K562 (cell line): Measurements from ENCODE around the gene PRICKLE4. TPM values are rescaled to one million over a fixed set of nuclear protein-coding genes. Genes with fewer than 3 reads are reported as not detected.

ENCODE experiments used
- CC2D1A ChIP-seq: fragments of 450-650 bp; IDR thresholded peaks from 2 replicates; pipeline ENCODE4 v1.6.1; 2017; ENCODE audit warnings: mild to moderate bottlenecking
- CCNT2 ChIP-seq: IDR thresholded peaks from 2 replicates; pipeline ENCODE4 v1.6.1; 2011; ENCODE audit warnings: borderline replicate concordance, low read depth, mild to moderate bottlenecking, moderate library complexity, mixed read lengths, low read length; ENCODE audit not compliant: insufficient read length; ENCODE audit errors: extremely low read depth
- CEBPG ChIP-seq, 3 experiments: fragments of 200-800 bp in 1 of 3; sonication (Bioruptor generic) in 1 of 3; sonication (generic) in 1 of 3; formaldehyde crosslinking in 1 of 3; IDR thresholded peaks in 2 of 3; conservative IDR thresholded peaks in 1 of 3; 2 replicates each; pipeline versions ENCODE4 v1.6.1 to v1.8.0; 2016 to 2022; ENCODE audit warnings: missing compliant biosample characterization in 2 of 3, missing genetic modification characterization in 2 of 3, mild to moderate bottlenecking in 1 of 3, missing genetic modification reagents in 1 of 3
- CEBPZ ChIP-seq: fragments of 150-350 bp; IDR thresholded peaks from 2 replicates; pipeline ENCODE4 v1.6.1; 2014; ENCODE audit warnings: low read depth, mild to moderate bottlenecking, low read length, borderline replicate concordance
- FIP1L1 ChIP-seq: fragments of 200-400 bp; formaldehyde crosslinking; IDR thresholded peaks from 2 replicates; pipeline ENCODE4 v1.6.1; 2018; ENCODE audit warnings: mild to moderate bottlenecking, low read depth, low read length; ENCODE audit not compliant: poor library complexity, severe bottlenecking
- FOXP4 ChIP-seq: sonication (generic); formaldehyde crosslinking; IDR thresholded peaks from 2 replicates; pipeline ENCODE4 v1.8.0; 2022; ENCODE audit warnings: mild to moderate bottlenecking, missing genetic modification reagents, borderline replicate concordance
- FUS ChIP-seq: fragments of 200-400 bp; formaldehyde crosslinking; optimal IDR thresholded peaks from 2 replicates; pipeline ENCODE3; 2017; ENCODE audit warnings: low read depth, low read length
- GTF2B ChIP-seq: IDR thresholded peaks from 2 replicates; pipeline ENCODE4 v1.6.1; 2011; ENCODE audit not compliant: insufficient read length; ENCODE audit errors: extremely low read depth
- HNRNPH1 ChIP-seq: fragments of 200-400 bp; formaldehyde crosslinking; optimal IDR thresholded peaks from 2 replicates; pipeline ENCODE3; 2017; ENCODE audit warnings: low read depth, mild to moderate bottlenecking, low read length, moderate library complexity
- KHSRP ChIP-seq: fragments of 450-650 bp; IDR thresholded peaks from 2 replicates; pipeline ENCODE4 v1.6.1; 2017
- ZBTB7A ChIP-seq: IDR thresholded peaks from 2 replicates; pipeline ENCODE4 v1.6.1; 2011; ENCODE audit warnings: low read depth, mild to moderate bottlenecking, low read length, moderate library complexity, borderline replicate concordance; ENCODE audit not compliant: control insufficient read depth
- ZNF224 ChIP-seq: sonication (generic); formaldehyde crosslinking; IDR thresholded peaks from 2 replicates; pipeline ENCODE4 v1.8.0; 2022; ENCODE audit warnings: mild to moderate bottlenecking, missing genetic modification reagents
- ZNF592 ChIP-seq: fragments of 450-650 bp; IDR thresholded peaks from 2 replicates; pipeline ENCODE4 v1.6.1; 2017; ENCODE audit warnings: antibody characterized with exemption, mild to moderate bottlenecking
- polyA plus RNA-seq, 8 experiments: library from polyadenylated mRNA; depleted of rRNA in 4 of 8; stranded (reverse) in 5 of 8; unstranded in 3 of 8; fragments of >200 nt; fragmentation: Nextera tagmentation in 2 of 8; fragmentation: Illumina TruSeq in 1 of 8; extraction: Ambion mirVana in 2 of 8; extraction: Trizol in 1 of 8; gene quantifications; 2 replicates each; pipeline versions ENCODE4 v1.2.1 to v1.2.3, GENCODE V29; 2011 to 2014; ENCODE audit warnings: inconsistent platforms in 1 of 8, missing spikeins in 1 of 8
- total RNA-seq, 7 experiments: library from RNA; depleted of rRNA in 6 of 7; stranded (reverse); fragments of >200 nt in 6 of 7; fragmentation: Illumina TruSeq in 2 of 7; extraction: Trizol in 2 of 7; gene quantifications; 2 replicates each; pipeline versions ENCODE4 v1.2.1 to v1.2.3, GENCODE V29; 2011 to 2021; ENCODE audit warnings: low replicate concordance in 1 of 7

The PRICKLE4 gene
- total and polyA plus RNA-seq, 9 of the 15 experiments (the other 6 are each of a cell fraction or from before 2014, with no cell fraction given), result 0.20 to 0.32 (median 0.27) TPM; not detected in 6

- TF ChIP-seq ZBTB7A (no peak), CEBPG (CRISPR knock-in tag; IDR thresholded peaks at IDR 0.05) (no peak), CEBPG (tag; conservative IDR thresholded peaks at IDR 0.05 in 1 of 2, IDR thresholded peaks at IDR 0.05 in 1 of 2) (peak in 1 of 2 experiments; percentile 80; a peak in 2 of 4 replicates), FIP1L1 (no peak), KHSRP (peak; percentile 33; the same call in 1 of the 2 replicates), GTF2B (no peak), CEBPZ (no peak), ZNF592 (peak; percentile 75), CC2D1A (peak; percentile 80; the same call in 1 of the 2 replicates), ZNF224 (CRISPR knock-in tag) (no peak), FOXP4 (CRISPR knock-in tag) (no peak), CCNT2 (peak; percentile 25), HNRNPH1 (no peak), FUS (no peak)
Observed at GRCh38 chr6:41818271-41819054, 37.9 kb downstream of the PRICKLE4 start (continued).
